HepG2 (cell line): ENCODE data around the gene SIX3. TPM values are rescaled to one million over a fixed set of nuclear protein-coding genes. Genes with fewer than 3 reads are reported as not detected.
A peak's percentile ranks its signal among the peaks of the same experiment; 100 is the strongest.

ENCODE experiments used
- ATAC-seq: fragments of 200-7000 bp; cut with Tn5 transposase; 3 replicates; pipeline ENCODE4 v1.9.1; 2020; ENCODE audit warnings: mild to moderate bottlenecking, moderate library complexity
- Bru-seq: library from RNA; stranded (reverse); fragments of 400-500 nt; gene quantifications from one replicate; lab custom pipeline; 2021; lab: Mats Ljungman, UMichigan
- BruChase-seq, 2 experiments: library from RNA; stranded (reverse); fragments of 400-500 nt; gene quantifications; one replicate each; lab custom pipeline; 2021; lab: Mats Ljungman, UMichigan
- BruUV-seq: library from RNA; stranded (reverse); fragments of 400-500 nt; replicated peaks from 2 replicates; lab custom pipeline; 2021; lab: Mats Ljungman, UMichigan
- CTCF ChIA-PET: fragments of 300-600 bp; formaldehyde crosslinking; extraction: SDS; loops from one replicate; lab custom pipeline; 2021; ENCODE audit warnings: low total read pairs, inconsistent platforms, low intra/inter-chr PET ratio; lab: Yijun Ruan, JAX
- POLR2A ChIA-PET: fragments of 350-600 bp; sonication (Branson Sonifier 250); formaldehyde crosslinking; loops from one replicate; lab custom pipeline; 2020; ENCODE audit warnings: antibody characterized with exemption, inconsistent platforms; lab: Yijun Ruan, JAX
- DNase-seq: peaks from one replicate; pipeline ENCODE4 v3.0.0-alpha.2; 2015; ENCODE audit warnings: low spot score
- FAIRE-seq: peaks from 3 replicates; lab custom pipeline; 2011; peaks lifted over from hg19 to GRCh38; lab: Jason Lieb, UNC
- H2AFZ ChIP-seq: one replicate; pipeline ENCODE4 v1.6.1; 2011; ENCODE audit warnings: low read length, inconsistent platforms
- H3K27ac ChIP-seq: fragments of 300-600 bp; 3 replicates; pipeline ENCODE4 v1.8.0; 2011; ENCODE audit warnings: mixed run types, mild to moderate bottlenecking, mixed read lengths, low read length, inconsistent platforms; ENCODE audit not compliant: insufficient read depth; ENCODE audit errors: extremely low read length
- H3K27me3 ChIP-seq, 2 experiments: fragments of 200-600 bp in 1 of 2; 2 replicates in 1 of 2; 3 replicates in 1 of 2; pipeline versions ENCODE4 v1.6.0 to v1.8.0; 2011; ENCODE audit warnings: low read length in 2 of 2, mild to moderate bottlenecking in 2 of 2, moderate library complexity in 2 of 2, inconsistent platforms in 1 of 2; ENCODE audit not compliant: insufficient read depth in 2 of 2, control insufficient read depth in 1 of 2
- H3K36me3 ChIP-seq, 2 experiments: fragments of 200-600 bp in 1 of 2; replicated peaks in 1 of 2; 2 replicates in 1 of 2; 3 replicates in 1 of 2; pipeline versions ENCODE4 v1.5.1 to v1.8.0; 2011; ENCODE audit warnings: low read length in 2 of 2, inconsistent platforms in 1 of 2; ENCODE audit not compliant: insufficient read depth in 2 of 2, control insufficient read depth in 1 of 2
- H3K4me1 ChIP-seq: 2 replicates; pipeline ENCODE4 v1.5.1; 2012; ENCODE audit warnings: low read length, inconsistent platforms; ENCODE audit not compliant: insufficient read depth
- H3K4me2 ChIP-seq: 2 replicates; pipeline ENCODE4 v1.6.0; 2011; ENCODE audit warnings: low read depth, low read length, inconsistent platforms
- H3K4me3 ChIP-seq, 3 experiments: fragments of 200-600 bp in 1 of 3; sonication (generic), shearing (Covaris generic) in 1 of 3; replicated peaks in 1 of 3; 2 replicates each; pipeline ENCODE4 v1.5.1; 2011 to 2016; ENCODE audit warnings: low read length in 3 of 3, inconsistent platforms in 2 of 3, low read depth in 2 of 3, mild to moderate bottlenecking in 2 of 3, control low read depth in 1 of 3, mixed read lengths in 1 of 3; ENCODE audit not compliant: insufficient read depth in 1 of 3
- H3K79me2 ChIP-seq: one replicate; pipeline ENCODE4 v1.6.1; 2011; ENCODE audit warnings: low read length, inconsistent platforms; ENCODE audit not compliant: insufficient read depth
- H3K9ac ChIP-seq: 2 replicates; pipeline ENCODE4 v1.6.0; 2011; ENCODE audit warnings: mild to moderate bottlenecking, low read depth, low read length, inconsistent platforms; ENCODE audit not compliant: insufficient read depth
- H3K9me3 ChIP-seq: 2 replicates; pipeline ENCODE4 v1.5.1; 2012; ENCODE audit warnings: mild to moderate bottlenecking, low read length
- H4K20me1 ChIP-seq: 2 replicates; pipeline ENCODE4 v1.6.0; 2011; ENCODE audit warnings: inconsistent platforms, mild to moderate bottlenecking, low read length, moderate library complexity; ENCODE audit not compliant: insufficient read depth
- DMAP1 ChIP-seq: IDR thresholded peaks from 2 replicates; pipeline ENCODE4 v1.6.1; 2016
- HNRNPUL1 ChIP-seq: fragments of 200-400 bp; formaldehyde crosslinking; IDR thresholded peaks from 2 replicates; pipeline ENCODE4 v1.6.1; 2017; ENCODE audit warnings: low read depth, mild to moderate bottlenecking, low read length, moderate library complexity
- NFE2L1 ChIP-seq: sonication (generic); formaldehyde crosslinking; IDR thresholded peaks from 2 replicates; pipeline ENCODE4 v1.4.0; 2020; ENCODE audit warnings: missing genetic modification reagents, mild to moderate bottlenecking, borderline replicate concordance
- NFE2L2 ChIP-seq: fragments of 150-350 bp; IDR thresholded peaks from 2 replicates; pipeline ENCODE4 v1.6.1; 2014; ENCODE audit warnings: low read length
- RFX1 ChIP-seq: fragments of 450-650 bp; IDR thresholded peaks from 2 replicates; pipeline ENCODE4 v1.6.1; 2017
- SAP130 ChIP-seq: IDR thresholded peaks from 2 replicates; pipeline ENCODE4 v1.6.1; 2016; ENCODE audit warnings: low read depth
- ZNF44 ChIP-seq: sonication (generic); formaldehyde crosslinking; IDR thresholded peaks from 2 replicates; pipeline ENCODE4 v1.5.1; 2020; ENCODE audit warnings: mild to moderate bottlenecking, missing genetic modification reagents
- WGBS: methylation state at CpG from one replicate; pipeline ENCODE4 v1.1.6; 2017; ENCODE audit warnings: low lambda C conversion rate; 5-methylcytosine and 5-hydroxymethylcytosine counted together
- in situ Hi-C: cut with HindIII; loops from 2 replicates; pipeline ENCODE4 v1.10.0; 2017; ENCODE audit warnings: low pct_unique_long_range_greater_than_20kb; ENCODE audit not compliant: extremely low pct_ligation_motif_present
- intact Hi-C: fragments of 100-400 bp; cut with micrococcal nuclease; formaldehyde crosslinking; loops from one replicate; pipeline ENCODE4 v1.10.0; 2022; ENCODE audit not compliant: unreplicated experiment
- long read RNA-seq, 2 experiments: library from RNA in 1 of 2; library from polyadenylated mRNA in 1 of 2; stranded (forward) in 1 of 2; unstranded in 1 of 2; transcript quantifications; one replicate each; pipeline ENCODE4 v2.0.0, GENCODE V29; 2019 to 2022
- polyA minus RNA-seq, 3 experiments: library from RNA; depleted of rRNA, polyadenylated mRNA; stranded (reverse); fragments of >200 nt; gene quantifications; 2 replicates each; pipeline ENCODE4 v1.2.3, GENCODE V29; 2011; ENCODE audit warnings: low replicate concordance in 1 of 3
- polyA plus RNA-seq, 8 experiments: library from polyadenylated mRNA; depleted of rRNA in 3 of 8; stranded (reverse) in 7 of 8; unstranded in 1 of 8; fragments of >200 nt; fragmentation: Illumina TruSeq in 4 of 8; extraction: Trizol in 4 of 8; gene quantifications; 2 replicates each; pipeline versions ENCODE4 v1.2.1 to v1.2.3, GENCODE V29; 2011 to 2016; ENCODE audit warnings: low read depth in 4 of 8, missing spikeins in 1 of 8, mixed read lengths in 1 of 8; ENCODE audit not compliant: insufficient read depth in 1 of 8
- total RNA-seq, 5 experiments: library from RNA; depleted of rRNA; stranded (reverse); fragments of >200 nt; fragmentation: Illumina TruSeq; extraction: Trizol; gene quantifications; 2 replicates each; pipeline ENCODE4 v1.2.3, GENCODE V29; 2016; ENCODE audit warnings: low read depth in 1 of 5
- TF ChIP-seq, protein P1 (sequence below): sonication (generic); formaldehyde crosslinking; conservative IDR thresholded peaks from 2 replicates; pipeline ENCODE4 v1.4.0; 2020; ENCODE audit warnings: missing genetic modification reagents
- TF ChIP-seq, protein P2 (sequence below): sonication (generic); formaldehyde crosslinking; IDR thresholded peaks from 2 replicates; pipeline ENCODE4 v1.5.0; 2020; ENCODE audit warnings: mild to moderate bottlenecking, missing genetic modification reagents

The SIX3 gene
- not detected in 2 replicates for total RNA-seq (2016; rRNA removed; fragmentation: Illumina TruSeq; extraction: Trizol)
- not detected in 2 replicates for total RNA-seq (2016; cell fraction: cytosol; rRNA removed; fragmentation: Illumina TruSeq; extraction: Trizol; ENCODE audit: low read depth)
- not detected in 2 replicates for total RNA-seq (2016; cell fraction: insoluble cytoplasmic fraction; rRNA removed; fragmentation: Illumina TruSeq; extraction: Trizol)
- total RNA-seq (2016; cell fraction: membrane; rRNA removed; fragmentation: Illumina TruSeq; extraction: Trizol) = not detected in 2 replicates
- not detected in 2 replicates for total RNA-seq (2016; cell fraction: nucleus; rRNA removed; fragmentation: Illumina TruSeq; extraction: Trizol)
- polyA plus RNA-seq (2011; rRNA removed) = not detected in 2 replicates
- not detected in 2 replicates for polyA plus RNA-seq (2011; cell fraction: cytosol; rRNA removed)
- polyA plus RNA-seq (2011; cell fraction: nucleus; rRNA removed) = not detected in 2 replicates
- polyA plus RNA-seq (2012) = not detected in 2 replicates
- polyA plus RNA-seq (2016; cell fraction: cytosol; fragmentation: Illumina TruSeq; extraction: Trizol; ENCODE audit: low read depth) = not detected in 2 replicates
- not detected in 2 replicates for polyA plus RNA-seq (2016; cell fraction: insoluble cytoplasmic fraction; fragmentation: Illumina TruSeq; extraction: Trizol; ENCODE audit: low read depth)
- polyA plus RNA-seq (2016; cell fraction: membrane; fragmentation: Illumina TruSeq; extraction: Trizol; ENCODE audit: low read depth) = not detected in 2 replicates
- not detected in 2 replicates for polyA plus RNA-seq (2016; cell fraction: nucleus; fragmentation: Illumina TruSeq; extraction: Trizol; ENCODE audit: insufficient read depth, low read depth)
- not detected in 2 replicates for polyA minus RNA-seq (2011; rRNA and poly(A)+ RNA removed; ENCODE audit: low replicate concordance)
- polyA minus RNA-seq (2011; cell fraction: cytosol; rRNA and poly(A)+ RNA removed) = not detected in 2 replicates
- polyA minus RNA-seq (2011; cell fraction: nucleus; rRNA and poly(A)+ RNA removed) = not detected in 2 replicates
- not detected for Bru-seq, nascent RNA
- BruChase-seq, experiment 1, labeled RNA remaining after a 6-hour chase = not detected
- BruChase-seq, experiment 2, labeled RNA remaining after a 2-hour chase = not detected
- long read RNA-seq, experiment 1 = 0 reads
- long read RNA-seq, experiment 2 = 0 reads

DNA sequence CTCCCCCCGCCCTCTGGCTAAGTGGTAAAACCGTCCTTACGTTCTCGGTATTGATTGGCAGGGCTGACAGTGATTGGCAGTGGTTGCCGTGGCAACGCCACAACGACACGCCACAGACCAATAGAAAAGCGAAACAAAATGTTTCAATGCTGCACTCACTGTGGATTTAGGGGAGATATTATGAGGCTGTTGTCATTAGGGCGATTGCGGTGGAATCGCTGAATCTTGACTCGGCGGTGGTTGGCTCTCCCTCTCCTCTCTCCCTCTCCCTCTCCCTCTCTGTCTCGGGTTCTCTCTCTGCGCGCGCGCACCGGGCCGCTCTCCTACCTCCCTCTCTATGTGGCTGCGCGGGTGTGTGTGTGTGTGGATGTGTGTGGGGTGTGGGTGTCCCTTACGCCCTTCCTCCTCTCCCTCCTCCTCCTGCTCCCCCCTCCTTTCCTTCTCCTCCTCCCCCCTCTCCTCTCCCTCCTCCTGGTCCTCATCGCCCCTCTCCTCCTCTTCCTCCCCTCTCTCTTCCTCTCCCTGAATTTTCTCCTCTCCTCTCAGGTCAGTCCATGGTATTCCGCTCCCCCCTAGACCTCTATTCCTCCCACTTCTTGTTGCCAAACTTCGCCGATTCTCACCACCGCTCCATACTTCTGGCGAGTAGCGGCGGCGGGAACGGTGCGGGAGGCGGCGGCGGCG lies at the start of gene SIX3:
TSS of gene SIX3 (plus strand) at position 152 of the 684 bp plus-strand sequence. CDS start at position 555, 403 bp downstream.
- no peaks in the 10 kb centered on the region for H3K79me2 ChIP-seq
- POLR2A ChIA-PET = no interaction called here
- H4K20me1 ChIP-seq = no peaks in the 10 kb centered on the region
- ATAC-seq (no peak), FAIRE-seq (no peak), DNase-seq (no peak)
- no peak within 1 kb of the TSS for H3K9ac ChIP-seq
- no peak within 1 kb of the TSS for H3K27ac ChIP-seq
- no peak within 1 kb of the TSS for H3K4me3 ChIP-seq
- peaks cover 20% of the 10 kb centered on the region for H3K4me1 ChIP-seq
- intact Hi-C loops = no loop called here
- no peaks in the 10 kb centered on the region for H3K36me3 ChIP-seq
- CTCF ChIA-PET = no interaction called here
- no TSS peak for BruUV-seq
- in situ Hi-C loops = loop anchor here (10.0 kb wide), 1 partner anchor 547 kb away; no protein-coding TSS in a partner anchor
- H2AFZ ChIP-seq = no peak within 1 kb of the TSS
- H3K27me3 ChIP-seq = peaks cover 27 to 92% of the 10 kb centered on the region in 2 experiments
- H3K4me2 ChIP-seq = no peak within 1 kb of the TSS
- WGBS = 72% methylated on average over 39 of the region's 39 CpGs
- TF ChIP-seq NFE2L2 (no peak), SAP130 (CRISPR knock-in tag) (no peak), HNRNPUL1 (no peak), NFE2L1 (no peak), DMAP1 (CRISPR knock-in tag) (no peak), ZNF44 (no peak), RFX1 (peak; percentile 18; the same call in 1 of the 2 replicates)
- TF ChIP-seq, protein P1, sequence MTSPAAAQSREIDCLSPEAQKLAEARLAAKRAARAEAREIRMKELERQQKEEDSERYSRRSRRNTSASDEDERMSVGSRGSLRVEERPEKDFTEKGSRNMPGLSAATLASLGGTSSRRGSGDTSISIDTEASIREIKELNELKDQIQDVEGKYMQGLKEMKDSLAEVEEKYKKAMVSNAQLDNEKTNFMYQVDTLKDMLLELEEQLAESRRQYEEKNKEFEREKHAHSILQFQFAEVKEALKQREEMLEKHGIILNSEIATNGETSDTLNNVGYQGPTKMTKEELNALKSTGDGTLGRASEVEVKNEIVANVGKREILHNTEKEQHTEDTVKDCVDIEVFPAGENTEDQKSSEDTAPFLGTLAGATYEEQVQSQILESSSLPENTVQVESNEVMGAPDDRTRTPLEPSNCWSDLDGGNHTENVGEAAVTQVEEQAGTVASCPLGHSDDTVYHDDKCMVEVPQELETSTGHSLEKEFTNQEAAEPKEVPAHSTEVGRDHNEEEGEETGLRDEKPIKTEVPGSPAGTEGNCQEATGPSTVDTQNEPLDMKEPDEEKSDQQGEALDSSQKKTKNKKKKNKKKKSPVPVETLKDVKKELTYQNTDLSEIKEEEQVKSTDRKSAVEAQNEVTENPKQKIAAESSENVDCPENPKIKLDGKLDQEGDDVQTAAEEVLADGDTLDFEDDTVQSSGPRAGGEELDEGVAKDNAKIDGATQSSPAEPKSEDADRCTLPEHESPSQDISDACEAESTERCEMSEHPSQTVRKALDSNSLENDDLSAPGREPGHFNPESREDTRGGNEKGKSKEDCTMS (CRISPR knock-in tag) = no peak
- TF ChIP-seq, protein P2, sequence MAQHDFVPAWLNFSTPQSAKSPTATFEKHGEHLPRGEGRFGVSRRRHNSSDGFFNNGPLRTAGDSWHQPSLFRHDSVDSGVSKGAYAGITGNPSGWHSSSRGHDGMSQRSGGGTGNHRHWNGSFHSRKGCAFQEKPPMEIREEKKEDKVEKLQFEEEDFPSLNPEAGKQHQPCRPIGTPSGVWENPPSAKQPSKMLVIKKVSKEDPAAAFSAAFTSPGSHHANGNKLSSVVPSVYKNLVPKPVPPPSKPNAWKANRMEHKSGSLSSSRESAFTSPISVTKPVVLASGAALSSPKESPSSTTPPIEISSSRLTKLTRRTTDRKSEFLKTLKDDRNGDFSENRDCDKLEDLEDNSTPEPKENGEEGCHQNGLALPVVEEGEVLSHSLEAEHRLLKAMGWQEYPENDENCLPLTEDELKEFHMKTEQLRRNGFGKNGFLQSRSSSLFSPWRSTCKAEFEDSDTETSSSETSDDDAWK (CRISPR knock-in tag) = no peak
- TF ChIP-seq, all 625 proteins: peak for 1
- H3K9me3 ChIP-seq = no peaks in the 10 kb centered on the region
